WTC11 (cell line): ENCODE results near the gene GLO1. TPM values are rescaled to one million over a fixed set of nuclear protein-coding genes. Genes with fewer than 3 reads are reported as not detected.
A peak's percentile ranks its signal among the peaks of the same experiment; 100 is the strongest.

Experiments used
- ATAC-seq: fragments of 200-7000 bp; cut with Tn5 transposase; 2 replicates; pipeline ENCODE4 v1.10.0; 2021; ENCODE audit warnings: mild to moderate bottlenecking, moderate library complexity
- CTCF ChIA-PET: fragments of 300-600 bp; sonication (Branson Sonifier 250); formaldehyde crosslinking; loops from one replicate; lab custom pipeline; 2021; ENCODE audit warnings: antibody characterized with exemption; lab: Charles Lee
- POLR2A ChIA-PET: fragments of 350-600 bp; sonication (Branson Sonifier 250); formaldehyde crosslinking; loops from one replicate; lab custom pipeline; 2021; ENCODE audit warnings: antibody characterized with exemption; lab: Charles Lee
- DNase-seq: peaks from one replicate; pipeline ENCODE4 v3.0.0; 2021; ENCODE audit warnings: low spot score
- H3K27ac Mint-ChIP-seq: 2 replicates; pipeline ENCODE4 v1.8.0; 2021; ENCODE audit warnings: mixed read lengths
- H3K27me3 Mint-ChIP-seq: 2 replicates; pipeline ENCODE4 v1.8.0; 2021; ENCODE audit warnings: low read depth, mild to moderate bottlenecking, moderate library complexity, mixed read lengths
- H3K36me3 Mint-ChIP-seq: 2 replicates; pipeline ENCODE4 v1.8.0; 2021; ENCODE audit warnings: mixed read lengths
- H3K4me1 Mint-ChIP-seq: 2 replicates; pipeline ENCODE4 v1.8.0; 2022; ENCODE audit warnings: mixed read lengths
- H3K4me3 Mint-ChIP-seq: 2 replicates; pipeline ENCODE4 v1.8.0; 2021; ENCODE audit warnings: mild to moderate bottlenecking, moderate library complexity, mixed read lengths
- H3K9me3 Mint-ChIP-seq: 2 replicates; pipeline ENCODE4 v1.8.0; 2021; ENCODE audit warnings: mixed read lengths
- AR ChIP-seq: fragments of 250-450 bp; sonication (Bioruptor Pico); IDR thresholded peaks from 2 replicates; pipeline ENCODE4 v1.9.0; 2021; ENCODE audit warnings: mild to moderate bottlenecking
- CREM ChIP-seq: sonication (generic); formaldehyde crosslinking; IDR thresholded peaks from 2 replicates; pipeline ENCODE4 v1.8.1; 2022; ENCODE audit warnings: mild to moderate bottlenecking, missing genetic modification reagents, moderate library complexity
- E2F1 ChIP-seq: sonication (generic); formaldehyde crosslinking; IDR thresholded peaks from 2 replicates; pipeline ENCODE4 v1.8.0; 2022; ENCODE audit warnings: mild to moderate bottlenecking, missing genetic modification reagents
- ELF4 ChIP-seq: sonication (generic); formaldehyde crosslinking; IDR thresholded peaks from 2 replicates; pipeline ENCODE4 v1.8.1; 2022; ENCODE audit warnings: low read depth, mild to moderate bottlenecking, moderate library complexity, missing genetic modification reagents
- FOXJ3 ChIP-seq: sonication (generic); formaldehyde crosslinking; IDR thresholded peaks from 2 replicates; pipeline ENCODE4 v1.9.0; 2021; ENCODE audit warnings: missing genetic modification reagents, mild to moderate bottlenecking, borderline replicate concordance
- GABPB1 ChIP-seq: sonication (generic); formaldehyde crosslinking; IDR thresholded peaks from 2 replicates; pipeline ENCODE4 v1.8.1; 2023; ENCODE audit warnings: mild to moderate bottlenecking, missing genetic modification reagents
- GRHL2 ChIP-seq: fragments of 250-450 bp; sonication (Bioruptor Pico); IDR thresholded peaks from 2 replicates; pipeline ENCODE4 v1.8.0; 2022; ENCODE audit warnings: mild to moderate bottlenecking, moderate library complexity; ENCODE audit not compliant: insufficient replicate concordance, severe bottlenecking
- IRF2 ChIP-seq: sonication (generic); formaldehyde crosslinking; IDR thresholded peaks from 2 replicates; pipeline ENCODE4 v1.8.0; 2022; ENCODE audit warnings: low read depth, missing genetic modification reagents, borderline replicate concordance
- KAT7 ChIP-seq: sonication (generic); formaldehyde crosslinking; IDR thresholded peaks from 2 replicates; pipeline ENCODE4 v1.8.1; 2023; ENCODE audit warnings: missing genetic modification reagents, mild to moderate bottlenecking, borderline replicate concordance
- NFYB ChIP-seq: sonication (generic); formaldehyde crosslinking; conservative IDR thresholded peaks from 2 replicates; pipeline ENCODE4 v1.8.0; 2022; ENCODE audit warnings: low read depth, missing genetic modification reagents
- NR2C2 ChIP-seq: sonication (generic); formaldehyde crosslinking; IDR thresholded peaks from 2 replicates; pipeline ENCODE4 v1.8.0; 2022; ENCODE audit warnings: mild to moderate bottlenecking, missing genetic modification reagents
- TCF7 ChIP-seq: sonication (generic); formaldehyde crosslinking; IDR thresholded peaks from 2 replicates; pipeline ENCODE4 v1.8.0; 2022; ENCODE audit warnings: mild to moderate bottlenecking, low read depth, missing genetic modification reagents, moderate library complexity
- ZBTB21 ChIP-seq: sonication (generic); formaldehyde crosslinking; IDR thresholded peaks from 2 replicates; pipeline ENCODE4 v1.8.1; 2023; ENCODE audit warnings: mild to moderate bottlenecking, missing genetic modification reagents, borderline replicate concordance
- ZNF121 ChIP-seq: sonication (generic); formaldehyde crosslinking; IDR thresholded peaks from 2 replicates; pipeline ENCODE4 v1.8.0; 2023; ENCODE audit warnings: missing genetic modification reagents
- ZNF219 ChIP-seq: sonication (generic); formaldehyde crosslinking; IDR thresholded peaks from 2 replicates; pipeline ENCODE4 v1.8.0; 2023; ENCODE audit warnings: missing genetic modification reagents, mild to moderate bottlenecking, borderline replicate concordance
- ZNF232 ChIP-seq: sonication (generic); formaldehyde crosslinking; IDR thresholded peaks from 2 replicates; pipeline ENCODE4 v1.8.0; 2022; ENCODE audit warnings: mild to moderate bottlenecking, missing genetic modification reagents
- ZNF263 ChIP-seq: sonication (generic); formaldehyde crosslinking; IDR thresholded peaks from 2 replicates; pipeline ENCODE4 v1.8.1; 2022; ENCODE audit warnings: low read depth, mild to moderate bottlenecking, moderate library complexity, missing genetic modification reagents
- ZNF317 ChIP-seq: sonication (generic); formaldehyde crosslinking; IDR thresholded peaks from 2 replicates; pipeline ENCODE4 v1.8.1; 2023; ENCODE audit warnings: low read depth, mild to moderate bottlenecking, moderate library complexity, missing genetic modification reagents, borderline replicate concordance
- ZNF423 ChIP-seq: fragments of 250-450 bp; sonication (Bioruptor Pico); IDR thresholded peaks from 2 replicates; pipeline ENCODE4 v2.1.2; 2022; ENCODE audit warnings: mild to moderate bottlenecking, moderate library complexity
- total RNA-seq: library from RNA; stranded (reverse); gene quantifications from 3 replicates; pipeline ENCODE4 v1.2.3, GENCODE V29; 2021
- TF ChIP-seq, protein P1 (sequence below): fragments of 250-450 bp; sonication (Bioruptor Pico); IDR thresholded peaks from 2 replicates; pipeline ENCODE4 v1.9.0; 2021; ENCODE audit warnings: mild to moderate bottlenecking
- TF ChIP-seq, protein P2 (sequence below): sonication (generic); formaldehyde crosslinking; IDR thresholded peaks from 2 replicates; pipeline ENCODE4 v1.8.1; 2023; ENCODE audit warnings: mild to moderate bottlenecking, missing genetic modification reagents, moderate library complexity

Gene GLO1
- total RNA-seq, 1 experiment from 2014 or later = 147 TPM

DNA sequence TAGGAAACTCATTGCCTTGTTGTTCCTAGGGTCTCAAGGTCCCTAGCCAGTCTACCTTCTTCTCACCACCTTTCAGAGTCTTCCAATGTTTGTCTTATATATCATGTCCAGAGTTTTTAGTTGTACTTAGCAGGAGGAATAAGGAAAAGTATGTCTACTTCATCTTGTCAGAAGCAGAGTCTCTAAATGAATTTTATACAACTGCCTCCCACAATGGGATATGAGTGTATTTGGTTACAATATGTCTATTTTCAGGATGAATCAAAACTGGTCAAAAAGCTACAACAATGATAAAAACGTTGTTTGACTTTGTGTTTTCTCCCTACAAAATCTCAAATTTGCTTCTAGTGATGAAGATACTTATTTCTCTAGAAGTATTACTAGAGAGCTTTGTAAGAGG lies 7.0 kb downstream of the GLO1 start:
- CTCF ChIA-PET = no interaction called here
- Mint-ChIP-seq H3K27me3 (peaks cover 3% of the 10 kb centered on the region), H3K4me3 (no peak overlapping the region), H3K36me3 (peaks cover 33% of the 10 kb centered on the region), H3K9me3 (peaks cover 30% of the 10 kb centered on the region), H3K27ac (no peak overlapping the region), H3K4me1 (no peaks in the 10 kb centered on the region)
- TF ChIP-seq ZBTB21 (CRISPR knock-in tag) (no peak), GRHL2 (no peak), ZNF423 (CRISPR knock-in tag) (no peak), KAT7 (CRISPR knock-in tag) (no peak), NFYB (no peak), NR2C2 (no peak), CREM (CRISPR knock-in tag) (no peak), ZNF232 (CRISPR knock-in tag) (no peak), ZNF219 (no peak), ELF4 (no peak), E2F1 (CRISPR knock-in tag) (no peak)
- TF ChIP-seq, protein P1, sequence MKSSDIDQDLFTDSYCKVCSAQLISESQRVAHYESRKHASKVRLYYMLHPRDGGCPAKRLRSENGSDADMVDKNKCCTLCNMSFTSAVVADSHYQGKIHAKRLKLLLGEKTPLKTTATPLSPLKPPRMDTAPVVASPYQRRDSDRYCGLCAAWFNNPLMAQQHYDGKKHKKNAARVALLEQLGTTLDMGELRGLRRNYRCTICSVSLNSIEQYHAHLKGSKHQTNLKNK (CRISPR knock-in tag) = no peak
- POLR2A ChIA-PET = no interaction called here
- no peak for DNase-seq
- no peak for ATAC-seq

DNA sequence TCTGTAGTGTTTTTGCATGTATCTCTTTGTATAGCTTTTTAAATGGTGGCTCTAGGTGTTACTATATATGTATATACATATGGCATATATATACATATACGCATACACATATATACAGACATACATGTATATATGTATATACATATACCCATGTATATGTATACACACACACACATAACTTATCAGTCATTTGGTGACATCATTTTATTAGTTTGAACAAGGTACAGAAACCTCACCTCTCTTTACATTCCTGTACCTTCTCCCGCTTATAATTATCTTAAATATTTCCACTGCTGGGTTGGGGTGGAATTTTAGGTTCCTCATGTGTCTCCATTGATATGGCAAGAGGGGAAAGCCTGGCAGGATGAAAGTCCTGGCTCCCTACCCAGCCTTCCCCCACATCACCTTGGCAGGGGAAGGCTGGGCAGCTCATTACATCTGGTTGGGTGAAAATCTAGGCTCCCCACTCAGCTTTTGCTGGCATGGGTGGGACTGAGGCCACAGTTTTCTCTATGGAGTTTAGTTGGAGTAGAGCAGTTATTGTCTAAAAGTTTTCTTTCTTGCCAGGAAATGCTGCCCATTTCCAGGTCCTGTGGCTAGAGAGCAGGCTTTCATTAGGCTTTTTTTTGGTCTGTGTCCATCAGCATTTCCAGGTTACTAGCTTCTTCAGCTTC lies 7.6 kb downstream of the GLO1 start:
- ATAC-seq (no peak), DNase-seq (no peak)
- CTCF ChIA-PET = no interaction called here
- POLR2A ChIA-PET = no interaction called here
- TF ChIP-seq ZNF317 (CRISPR knock-in tag) (no peak), FOXJ3 (no peak), IRF2 (CRISPR knock-in tag) (no peak), GABPB1 (CRISPR knock-in tag) (no peak), ZNF121 (CRISPR knock-in tag) (no peak), NR2C2 (no peak), AR (no peak)
- TF ChIP-seq, protein P2, sequence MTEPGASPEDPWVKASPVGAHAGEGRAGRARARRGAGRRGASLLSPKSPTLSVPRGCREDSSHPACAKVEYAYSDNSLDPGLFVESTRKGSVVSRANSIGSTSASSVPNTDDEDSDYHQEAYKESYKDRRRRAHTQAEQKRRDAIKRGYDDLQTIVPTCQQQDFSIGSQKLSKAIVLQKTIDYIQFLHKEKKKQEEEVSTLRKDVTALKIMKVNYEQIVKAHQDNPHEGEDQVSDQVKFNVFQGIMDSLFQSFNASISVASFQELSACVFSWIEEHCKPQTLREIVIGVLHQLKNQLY (CRISPR knock-in tag) = no peak
- H3K27me3 Mint-ChIP-seq = peaks cover 3% of the 10 kb centered on the region
- no peaks in the 10 kb centered on the region for H3K4me1 Mint-ChIP-seq
- H3K36me3 Mint-ChIP-seq = peaks cover 27% of the 10 kb centered on the region
- H3K27ac Mint-ChIP-seq = no peak overlapping the region
- H3K4me3 Mint-ChIP-seq = no peak overlapping the region
- peaks cover 27% of the 10 kb centered on the region for H3K9me3 Mint-ChIP-seq

DNA sequence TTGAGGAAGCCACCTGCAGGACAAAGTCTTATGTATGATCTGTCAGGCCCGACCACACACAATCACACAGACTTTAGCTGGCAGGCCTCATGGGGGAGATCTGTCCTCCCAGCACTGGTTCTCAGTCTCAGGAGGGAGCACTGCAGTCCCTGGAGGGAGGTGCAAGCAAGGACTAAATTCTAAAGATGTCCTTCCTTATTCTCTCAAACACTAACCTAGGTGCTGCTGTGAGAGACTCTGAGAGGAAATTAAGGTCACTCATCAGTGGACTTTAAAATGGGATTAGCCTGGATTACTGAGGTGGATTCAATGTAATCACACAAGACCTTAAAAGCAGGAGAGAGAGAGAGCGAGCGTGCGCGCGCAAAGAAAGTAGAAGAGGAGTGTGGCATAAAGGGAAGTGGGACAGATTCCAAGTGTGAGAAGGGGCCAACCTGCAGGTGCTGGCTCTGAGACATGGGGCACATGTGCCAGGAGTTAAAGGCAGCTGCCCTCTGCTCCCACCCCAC lies 14.3 kb downstream of the GLO1 start:
- H3K27ac Mint-ChIP-seq = peak overlapping the region; percentile 85
- peaks cover 9% of the 10 kb centered on the region for H3K36me3 Mint-ChIP-seq
- DNase-seq (peak; percentile 20), ATAC-seq (peak; percentile 75)
- ChIA-PET POLR2A (no interaction called here), CTCF (interaction anchor here (0.7 kb wide), 1 partner anchor 85 kb away, joined by 3 read pairs; no protein-coding TSS in a partner anchor)
- peaks cover 10% of the 10 kb centered on the region for H3K4me1 Mint-ChIP-seq
- H3K4me3 Mint-ChIP-seq = no peak overlapping the region
- no peaks in the 10 kb centered on the region for H3K27me3 Mint-ChIP-seq
- TF ChIP-seq TCF7 (no peak), ZNF263 (CRISPR knock-in tag) (peak; percentile 27; the same call in 1 of the 2 replicates), ZNF232 (CRISPR knock-in tag) (no peak)
- no peaks in the 10 kb centered on the region for H3K9me3 Mint-ChIP-seq
